Liver (tissue), 3 donors: ENCODE data around the gene CACNA1C.

ENCODE experiments used
- ATF3 ChIP-seq: IDR thresholded peaks from 2 replicates; pipeline ENCODE4 v1.6.1; 2016; ENCODE audit warnings: antibody characterized with exemption
- CTCF ChIP-seq: fragments of 150-350 bp; IDR thresholded peaks from 2 replicates; pipeline ENCODE4 v1.5.1; 2017; ENCODE audit warnings: improper control_type of control experiment, low read depth, low read length; ENCODE audit not compliant: missing input control
- JUND ChIP-seq, 2 donors: IDR thresholded peaks; 2 replicates each; pipeline ENCODE4 v1.6.1; 2016; ENCODE audit warnings: antibody characterized with exemption in 2 of 2
- MAX ChIP-seq: IDR thresholded peaks from 2 replicates; pipeline ENCODE4 v1.6.1; 2016; ENCODE audit warnings: antibody characterized with exemption
- RAD21 ChIP-seq, 2 donors: IDR thresholded peaks; 2 replicates each; pipeline ENCODE4 v1.6.1; 2016; ENCODE audit warnings: antibody characterized with exemption in 2 of 2, mild to moderate bottlenecking in 2 of 2
- REST ChIP-seq: IDR thresholded peaks from 2 replicates; pipeline ENCODE4 v1.6.1; 2016; ENCODE audit warnings: antibody characterized with exemption, mild to moderate bottlenecking
- SP1 ChIP-seq: IDR thresholded peaks from 2 replicates; pipeline ENCODE4 v1.6.1; 2018; ENCODE audit warnings: antibody characterized with exemption, mild to moderate bottlenecking
- TAF1 ChIP-seq: conservative IDR thresholded peaks from 2 replicates; pipeline ENCODE4 v1.6.1; 2016; ENCODE audit warnings: antibody characterized with exemption, mild to moderate bottlenecking
- donor health status: healthy.
- donor health status: healthy.

- TF ChIP-seq CTCF (no peak), MAX (no peak), SP1 (no peak), TAF1 (no peak), REST (no peak), ATF3 (no peak), RAD21 (IDR thresholded peaks at IDR 0.05) (no peak), JUND (IDR thresholded peaks at IDR 0.05) (no peak)
These were observed 565.7 kb downstream of the CACNA1C start for GRCh38 chr12:2618291-2618995.
